Testis (tissue), 2 donors: ENCODE data around the gene RABEPK.

ENCODE experiments used
- CTCF ChIP-seq, 3 experiments: fragments of 450-650 bp in 2 of 3; fragments of 200-600 bp in 1 of 3; sonication (generic) in 1 of 3; IDR thresholded peaks; one replicate each; pipeline ENCODE4 v1.5.1; 2016 to 2019; ENCODE audit warnings: antibody characterized with exemption in 3 of 3, mild to moderate bottlenecking in 2 of 3, moderate library complexity in 1 of 3
- POLR2A ChIP-seq: fragments of 450-650 bp; IDR thresholded peaks from one replicate; pipeline ENCODE4 v1.6.1; 2017; ENCODE audit warnings: antibody characterized with exemption, mild to moderate bottlenecking, moderate library complexity

GRCh38 chr9:125268394-125269013, 68.2 kb downstream of the RABEPK start:
- TF ChIP-seq CTCF (IDR thresholded peaks at IDR 0.05) (no peak), POLR2A (no peak)
